Measurements from ENCODE around the gene ANKRD1.
"Not testable (repeated sequence)": the region's sequence is repeated elsewhere in the genome, so short reads cannot be mapped to it uniquely, and the experiment has no call there.

ANKRD1 gene

GRCh38 chr10:90958781-90959180 lies 37.9 kb upstream of the ANKRD1 start:
- no peak overlapping the region for H3K4me3 ChIP-seq (ENCODE audit: low read depth, low read length)
- DNase-seq (ENCODE audit: low read depth, low spot score) = no peak
- CTCF ChIA-PET = interaction anchor here (1.0 to 1.4 kb wide), 5 partner anchors 8 to 47 kb away, joined by 3 to 6 read pairs (median 3); no protein-coding TSS in a partner anchor
- POLR2A ChIA-PET = no interaction called here
- no peak for TF ChIP-seq CTCF (IDR thresholded peaks at IDR 0.05; ENCODE audit: insufficient read depth, low read length, missing control alignments)

GRCh38 chr10:90947030-90947960 lies 26.4 kb upstream of the ANKRD1 start:
- ChIA-PET POLR2A (interaction anchor here (1.2 to 2.7 kb wide), 3 partner anchors 13 to 23 kb away, joined by 3 to 6 read pairs (median 5); no protein-coding TSS in a partner anchor), CTCF (interaction anchor here (0.7 to 2.0 kb wide), 9 partner anchors 10 to 304 kb away, joined by 3 to 8 read pairs (median 3); no protein-coding TSS in a partner anchor)
- no peak for DNase-seq (ENCODE audit: low read depth, low spot score)
- H3K4me3 ChIP-seq (ENCODE audit: low read depth, low read length) = no peak overlapping the region
- TF ChIP-seq CTCF (IDR thresholded peaks at IDR 0.05; ENCODE audit: insufficient read depth, low read length, missing control alignments) = no peak

GRCh38 chr10:90945491-90946070 lies 24.7 kb upstream of the ANKRD1 start:
- TF ChIP-seq CTCF (IDR thresholded peaks at IDR 0.05; ENCODE audit: insufficient read depth, low read length, missing control alignments) = no peak
- no peak overlapping the region for H3K4me3 ChIP-seq (ENCODE audit: low read depth, low read length)
- CTCF ChIA-PET = interaction anchor here (0.9 to 2.0 kb wide), 3 partner anchors 13 to 306 kb away, joined by 3 to 6 read pairs (median 4); no protein-coding TSS in a partner anchor
- POLR2A ChIA-PET = interaction anchor here (2.7 kb wide), 1 partner anchor 15 kb away, joined by 6 read pairs; no protein-coding TSS in a partner anchor
- no peak for DNase-seq (ENCODE audit: low read depth, low spot score)

- ChIA-PET POLR2A (interaction anchor here (2.7 kb wide), 1 partner anchor 16 kb away, joined by 6 read pairs; no protein-coding TSS in a partner anchor), CTCF (interaction anchor here (1.8 kb wide), 1 partner anchor 14 kb away, joined by 4 read pairs; no protein-coding TSS in a partner anchor)
- TF ChIP-seq CTCF (IDR thresholded peaks at IDR 0.05; ENCODE audit: insufficient read depth, low read length, missing control alignments) = no peak
- DNase-seq (ENCODE audit: low read depth, low spot score) = no peak
- H3K4me3 ChIP-seq (ENCODE audit: low read depth, low read length) = no peak overlapping the region
Measured at GRCh38 chr10:90944749-90945148, 23.9 kb upstream of the ANKRD1 start.

- CTCF ChIA-PET = interaction anchor here (1.4 kb wide), 1 partner anchor 9 kb away, joined by 3 read pairs; no protein-coding TSS in a partner anchor
- H3K4me3 ChIP-seq (ENCODE audit: low read depth, low read length); POLR2A ChIA-PET; DNase-seq (ENCODE audit: low read depth, low spot score): not testable (repeated sequence)
Measured at GRCh38 chr10:90942980-90943379, 22.1 kb upstream of the ANKRD1 start.

- H3K4me3 ChIP-seq (ENCODE audit: low read depth, low read length) = no peak overlapping the region
- DNase-seq (ENCODE audit: low read depth, low spot score) = no peak
- POLR2A ChIA-PET = no interaction called here
- CTCF ChIA-PET = interaction anchor here (1.2 kb wide), 1 partner anchor 30 kb away, joined by 4 read pairs; no protein-coding TSS in a partner anchor
- no peak for TF ChIP-seq CTCF (IDR thresholded peaks at IDR 0.05; ENCODE audit: insufficient read depth, low read length, missing control alignments)
Measured at GRCh38 chr10:90939648-90940047, 18.8 kb upstream of the ANKRD1 start.

Measured in AG04449 (cell line).